GM21526 (cell line): Measurements from ENCODE around the gene SLC44A3.
"Not testable (repeated sequence)": the region's sequence is repeated elsewhere in the genome, so short reads cannot be mapped to it uniquely, and the experiment has no call there.

Experiments used
- ATAC-seq: cut with Tn5 transposase; IDR thresholded peaks from one replicate; pipeline ENCODE4 v1.9.1; 2021; ENCODE audit warnings: moderate library complexity; ENCODE audit not compliant: unreplicated experiment, low FRiP score

The SLC44A3 gene

GRCh38 chr1:94928293-94928939, 108.3 kb downstream of the SLC44A3 start:
- no peak for ATAC-seq

- ATAC-seq: no peak
Observed at GRCh38 chr1:94929351-94930217, 109.4 kb downstream of the SLC44A3 start.

GRCh38 chr1:94931254-94931841, 111.2 kb downstream of the SLC44A3 start:
- no peak for ATAC-seq

- ATAC-seq: no peak
Observed at GRCh38 chr1:94934551-94934950, 114.4 kb downstream of the SLC44A3 start.

- no peak for ATAC-seq
Observed at GRCh38 chr1:94935034-94935433, 114.9 kb downstream of the SLC44A3 start.

GRCh38 chr1:94935476-94935875, 115.3 kb downstream of the SLC44A3 start:
- ATAC-seq: no peak

- no peak for ATAC-seq
Observed at GRCh38 chr1:94936861-94937620, 116.9 kb downstream of the SLC44A3 start.

GRCh38 chr1:94937820-94938219, 117.7 kb downstream of the SLC44A3 start:
- no peak for ATAC-seq

- no peak for ATAC-seq
Observed at GRCh38 chr1:94940738-94941137, 120.6 kb downstream of the SLC44A3 start.

GRCh38 chr1:94941480-94941879, 121.3 kb downstream of the SLC44A3 start:
- not testable (repeated sequence) for ATAC-seq

GRCh38 chr1:94942171-94943128, 122.3 kb downstream of the SLC44A3 start:
- ATAC-seq: no peak
